T-helper 2 cell treated with Interferon-gamma antibody and Interleukin-4, amounts not matched to agents 100 ng/mL and 5 ng/mL, for 36 hours (primary cell): ENCODE data around the gene INPP5A. TPM values are rescaled to one million over a fixed set of nuclear protein-coding genes. Genes with fewer than 3 reads are reported as not detected.

Source experiments
- intact Hi-C: fragments of 100-400 bp; cut with micrococcal nuclease; formaldehyde crosslinking; loops from one replicate; pipeline ENCODE4 v1.15.1; 2023
- total RNA-seq: library from RNA; stranded (reverse); gene quantifications from 2 replicates; pipeline ENCODE4 v1.2.3, GENCODE V29; 2022

The INPP5A gene
- total RNA-seq, 1 donor from 2014 or later = 11.6 TPM

DNA sequence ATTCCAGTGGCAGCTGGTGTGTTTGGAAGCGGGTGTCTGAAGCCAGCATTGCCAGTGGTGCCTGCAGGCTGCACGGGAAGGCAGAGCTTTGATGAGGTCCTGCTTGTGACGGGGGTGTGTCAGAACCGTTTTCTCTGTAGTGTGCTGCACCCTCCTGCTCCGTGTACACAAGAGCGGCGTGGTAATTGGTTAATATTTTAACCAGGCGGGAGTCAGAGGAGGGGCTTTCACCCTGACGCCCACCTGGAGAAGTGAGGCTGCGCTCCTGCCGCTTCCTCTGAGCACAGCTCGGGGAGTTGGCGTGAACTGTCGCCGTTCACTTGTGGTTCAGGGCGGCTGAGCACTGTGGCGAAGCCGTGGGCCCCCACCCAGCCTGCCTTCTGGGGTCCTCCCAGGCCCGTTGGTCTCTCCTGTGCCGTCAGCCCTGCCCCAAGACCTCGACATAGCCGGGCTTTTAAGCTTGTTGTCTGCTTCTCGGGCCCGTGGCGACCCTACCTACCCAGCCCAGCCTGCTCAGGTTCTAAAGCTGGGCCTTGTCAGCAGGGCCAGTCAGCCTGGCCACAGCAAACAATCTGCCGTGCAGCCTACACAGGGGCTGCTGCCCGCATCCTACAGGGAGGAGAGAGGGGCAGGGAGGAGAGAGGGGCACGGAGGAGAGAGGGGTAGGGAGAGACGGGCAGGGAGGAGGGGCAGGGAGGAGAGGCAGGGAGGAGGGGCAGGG, 236.8 kb downstream of the INPP5A start:
- intact Hi-C loops = no loop called here

DNA sequence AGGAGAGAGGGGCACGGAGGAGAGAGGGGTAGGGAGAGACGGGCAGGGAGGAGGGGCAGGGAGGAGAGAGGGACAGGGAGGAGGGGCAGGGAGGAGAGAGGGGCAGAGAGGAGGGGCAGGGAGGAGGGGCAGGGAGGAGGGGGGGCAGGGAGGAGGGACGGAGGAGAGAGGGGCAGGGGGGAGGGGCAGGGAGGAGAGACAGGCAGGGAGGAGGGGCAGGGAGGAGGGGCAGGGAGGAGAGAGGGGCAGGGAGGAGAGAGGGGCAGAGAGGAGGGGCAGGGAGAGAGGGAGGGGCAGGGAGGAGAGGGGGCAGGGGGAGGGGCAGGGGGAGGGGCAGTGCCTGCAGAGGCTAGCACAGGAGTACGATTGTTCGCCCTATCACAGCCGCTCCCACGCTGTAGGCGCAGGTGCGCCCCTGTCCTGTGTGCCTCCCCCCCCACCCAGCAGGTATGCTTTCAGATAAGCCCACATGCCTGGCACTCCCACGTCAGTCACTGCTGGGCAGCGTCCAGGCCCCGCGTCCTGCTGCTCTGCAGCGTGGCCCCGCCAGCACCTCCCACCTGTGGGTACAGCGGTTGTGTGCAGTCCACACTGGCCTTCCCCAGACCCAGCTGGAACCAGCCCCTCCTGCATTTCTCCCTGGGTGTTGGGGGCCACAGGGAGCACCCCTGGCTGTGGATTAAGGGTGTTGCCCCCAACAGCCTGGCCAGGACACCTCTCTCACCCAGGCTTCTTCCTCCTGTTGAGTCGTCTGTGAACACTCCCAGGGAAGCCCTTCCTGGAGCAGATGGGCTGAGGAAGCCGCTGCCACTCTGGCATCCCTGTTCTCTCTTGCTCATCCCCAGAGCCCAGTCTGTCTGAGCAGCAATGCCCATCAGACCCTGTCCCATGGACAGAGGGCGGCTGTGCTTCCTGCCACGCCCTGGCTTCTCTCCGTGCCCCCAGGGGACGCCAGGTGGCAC, 237.6 kb downstream of the INPP5A start:
- intact Hi-C loops = no loop called here

DNA sequence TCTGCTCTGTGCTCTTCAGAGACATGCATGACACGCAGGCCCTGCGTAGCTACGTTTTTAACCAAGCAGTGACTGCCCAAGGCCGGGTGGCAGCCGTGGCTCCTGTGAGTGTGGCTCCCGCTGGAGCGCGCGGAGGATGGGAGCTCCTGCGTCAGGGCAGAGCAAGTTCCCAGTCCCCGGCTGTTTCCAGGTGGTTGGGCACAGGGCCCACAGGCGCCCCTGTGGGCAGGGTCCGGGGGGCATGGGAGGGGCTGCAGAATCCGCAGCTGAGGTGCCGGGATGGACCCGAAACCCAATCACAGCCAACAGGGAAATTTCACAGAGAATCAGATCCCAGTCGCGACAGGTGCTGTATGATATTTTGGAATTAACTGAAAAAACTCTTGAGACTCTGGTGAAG, 238.6 kb downstream of the INPP5A start:
- intact Hi-C loops = no loop called here

DNA sequence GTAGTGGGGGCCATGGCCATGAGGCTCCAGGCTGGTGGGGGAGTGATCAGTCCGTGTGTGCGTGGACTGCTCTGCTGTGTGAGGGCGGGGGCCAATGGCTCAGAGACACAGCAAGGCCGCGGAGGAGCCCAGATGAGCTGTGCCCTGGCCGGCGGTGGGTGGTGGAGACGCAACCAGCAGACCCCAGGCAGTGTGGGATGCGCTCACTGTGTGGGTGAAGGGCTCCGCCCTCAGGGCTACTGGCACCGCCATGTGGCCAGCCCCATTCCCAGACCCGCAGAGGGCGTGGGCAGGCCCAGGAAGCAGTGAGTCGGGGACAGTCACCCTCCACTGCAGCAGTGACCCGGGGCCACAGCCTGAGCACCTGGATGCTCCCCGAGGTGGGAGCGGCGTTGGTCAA, 239.2 kb downstream of the INPP5A start:
- intact Hi-C loops = no loop called here

GRCh38 chr10:132777441-132777840, 239.9 kb downstream of the INPP5A start:
- intact Hi-C loops = no loop called here

DNA sequence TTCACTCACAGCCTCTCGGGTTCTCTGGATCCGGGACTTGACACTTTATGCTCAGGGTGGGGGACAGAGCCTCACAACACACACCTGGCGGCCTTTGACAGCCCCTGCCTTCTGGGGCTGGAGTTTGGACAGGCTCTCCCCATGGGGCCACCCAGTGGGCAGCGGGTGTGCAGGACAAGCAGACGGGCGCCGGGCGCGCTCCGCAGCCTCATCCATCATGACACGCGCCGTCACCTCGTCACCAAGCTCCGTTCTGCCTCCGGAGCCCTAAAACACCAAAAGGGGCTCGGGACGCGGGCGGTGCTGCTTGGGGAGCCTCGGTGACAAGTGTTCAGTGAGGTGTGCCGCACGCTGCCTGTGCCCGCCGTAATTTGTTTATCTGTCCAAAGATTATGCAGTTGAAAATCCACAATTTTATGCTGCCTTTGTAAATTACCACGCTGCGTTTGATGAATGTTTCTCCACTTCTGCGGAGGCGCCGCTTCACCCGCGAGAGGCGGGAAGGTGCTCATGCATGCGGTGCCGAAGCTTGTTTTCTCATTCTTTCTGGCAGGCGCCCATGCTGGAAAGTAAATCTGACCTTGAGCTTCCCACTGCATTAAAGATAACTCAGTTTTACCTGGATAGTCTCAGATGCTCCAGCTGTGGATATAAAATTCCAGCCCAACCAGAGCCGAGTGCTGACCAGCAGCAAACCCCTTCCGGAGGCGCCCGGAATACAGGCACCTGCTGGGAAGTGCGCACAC, 242.1 kb downstream of the INPP5A start:
- intact Hi-C loops = no loop called here

DNA sequence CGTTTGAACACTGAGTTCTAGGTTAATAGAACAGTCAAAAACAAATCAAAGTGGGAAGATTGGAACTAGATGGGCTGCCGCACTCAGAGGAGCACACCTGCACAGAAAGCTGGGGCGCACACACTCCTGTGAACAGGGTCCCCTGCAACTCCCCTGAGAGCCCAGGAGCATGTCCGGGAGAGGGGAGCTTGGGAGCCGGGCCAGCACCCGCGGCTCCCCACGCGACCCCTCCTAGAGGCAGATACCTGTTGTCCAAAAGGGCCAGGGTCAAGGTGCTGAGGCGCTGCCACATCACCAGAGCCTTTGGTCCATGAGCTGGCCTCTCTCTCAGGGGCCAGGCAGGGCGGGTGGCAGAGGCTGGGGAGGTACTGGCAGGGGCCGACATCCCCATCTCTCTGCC, 242.8 kb downstream of the INPP5A start:
- intact Hi-C loops = no loop called here

DNA sequence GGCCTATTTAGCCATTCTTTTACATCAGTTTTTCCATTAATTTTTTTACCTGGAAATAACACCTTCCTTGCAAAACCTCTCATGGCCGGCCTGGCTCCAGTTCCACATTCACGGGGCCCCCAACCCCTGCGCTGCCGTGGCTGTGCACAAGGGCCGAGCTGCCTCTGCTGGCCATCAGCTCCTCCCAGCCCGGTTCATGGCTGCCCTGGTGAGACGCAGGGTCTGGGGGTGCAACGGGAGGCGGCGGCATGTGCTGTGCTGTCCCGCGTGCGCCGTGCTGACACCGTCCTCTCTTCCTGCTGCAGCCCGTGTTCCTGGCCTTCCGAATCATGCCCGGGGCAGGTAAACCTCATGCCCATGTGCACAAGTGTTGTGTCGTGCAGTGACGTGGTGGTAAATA, 244.0 kb downstream of the INPP5A start:
- intact Hi-C loops = no loop called here

DNA sequence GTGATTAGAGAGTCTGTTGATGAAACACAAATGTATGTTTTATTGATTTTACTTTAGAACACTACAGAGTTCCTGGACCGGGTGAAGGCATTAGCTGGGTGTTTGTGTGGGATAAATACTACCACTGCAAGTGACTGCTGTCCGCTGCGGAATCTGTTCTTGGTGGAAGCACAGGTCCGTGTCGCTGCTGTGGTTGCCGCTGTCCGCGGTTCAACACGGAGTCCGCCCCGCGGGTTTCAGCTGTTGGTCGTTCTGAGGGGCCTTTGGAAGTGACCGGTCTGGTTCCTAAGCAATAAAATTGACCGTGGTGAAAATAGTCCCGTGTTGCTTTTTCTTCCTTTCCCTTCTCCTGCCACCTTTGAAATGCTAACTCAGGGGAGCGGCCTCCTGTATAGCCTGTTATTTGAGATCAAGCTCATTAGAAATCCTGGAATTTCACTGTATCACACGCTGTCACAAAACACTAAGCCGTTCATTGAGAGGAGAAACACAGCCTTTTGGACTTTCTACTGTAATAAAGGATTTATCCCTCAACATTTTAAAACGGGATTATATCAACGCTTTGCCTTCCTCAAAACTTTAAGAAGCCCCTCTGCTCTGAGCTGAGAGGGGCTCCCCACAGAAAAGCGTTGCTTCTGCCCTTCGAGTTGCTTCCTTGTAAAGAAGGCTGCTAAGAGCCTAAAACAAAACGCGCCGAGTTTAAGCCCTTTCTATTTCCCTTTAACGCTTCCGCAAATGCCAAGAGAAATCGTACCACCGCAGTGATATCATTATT, 245.8 kb downstream of the INPP5A start:
- intact Hi-C loops = no loop called here

DNA sequence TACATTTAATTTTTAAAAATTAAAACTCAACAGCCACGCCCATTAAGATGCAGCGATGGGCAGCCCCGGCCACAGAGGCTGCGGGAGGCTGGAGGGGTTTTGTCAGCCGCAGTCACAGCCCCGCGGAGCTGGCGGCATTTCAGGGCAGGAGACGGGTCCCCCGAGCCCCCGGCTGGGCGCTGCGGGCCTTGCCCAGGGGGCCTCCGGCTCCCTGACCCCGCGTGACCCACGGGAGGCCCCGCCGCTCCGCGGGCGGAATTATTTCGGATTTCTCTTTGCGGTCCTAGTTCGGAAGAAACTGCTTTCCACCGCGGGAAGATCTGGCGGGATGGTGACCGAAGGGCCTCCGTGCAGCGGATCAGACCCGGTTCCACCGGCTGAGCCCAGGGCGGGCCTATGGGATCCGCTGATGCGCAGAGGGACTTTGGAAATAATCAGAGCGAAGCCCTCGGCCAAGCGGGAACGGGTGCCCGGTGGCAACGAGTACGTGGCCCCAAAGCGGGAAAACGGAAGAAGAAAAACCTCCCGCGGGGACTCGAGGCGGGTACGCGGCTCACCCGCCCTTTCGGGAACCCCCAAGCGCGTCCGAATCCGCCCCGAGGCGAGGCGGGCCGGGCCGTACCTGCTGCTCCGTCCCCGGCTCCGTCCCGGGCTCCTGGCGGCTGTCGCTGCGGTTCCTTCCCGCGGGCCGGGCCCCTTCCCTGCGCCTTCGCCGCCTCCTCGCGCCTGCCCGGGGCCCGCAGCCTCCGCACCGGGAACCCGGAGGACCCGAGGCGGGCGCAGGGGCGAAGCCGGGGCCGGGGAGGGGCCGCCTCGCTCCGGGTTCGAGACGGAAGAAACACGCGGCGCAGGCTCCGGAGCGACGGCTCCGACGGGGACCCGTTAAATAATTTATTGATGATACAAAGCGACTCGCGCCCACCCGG, 246.6 kb downstream of the INPP5A start:
- intact Hi-C loops = no loop called here

- intact Hi-C loops = no loop called here
These were observed 247.5 kb downstream of the INPP5A start for GRCh38 chr10:132784866-132785722.

DNA sequence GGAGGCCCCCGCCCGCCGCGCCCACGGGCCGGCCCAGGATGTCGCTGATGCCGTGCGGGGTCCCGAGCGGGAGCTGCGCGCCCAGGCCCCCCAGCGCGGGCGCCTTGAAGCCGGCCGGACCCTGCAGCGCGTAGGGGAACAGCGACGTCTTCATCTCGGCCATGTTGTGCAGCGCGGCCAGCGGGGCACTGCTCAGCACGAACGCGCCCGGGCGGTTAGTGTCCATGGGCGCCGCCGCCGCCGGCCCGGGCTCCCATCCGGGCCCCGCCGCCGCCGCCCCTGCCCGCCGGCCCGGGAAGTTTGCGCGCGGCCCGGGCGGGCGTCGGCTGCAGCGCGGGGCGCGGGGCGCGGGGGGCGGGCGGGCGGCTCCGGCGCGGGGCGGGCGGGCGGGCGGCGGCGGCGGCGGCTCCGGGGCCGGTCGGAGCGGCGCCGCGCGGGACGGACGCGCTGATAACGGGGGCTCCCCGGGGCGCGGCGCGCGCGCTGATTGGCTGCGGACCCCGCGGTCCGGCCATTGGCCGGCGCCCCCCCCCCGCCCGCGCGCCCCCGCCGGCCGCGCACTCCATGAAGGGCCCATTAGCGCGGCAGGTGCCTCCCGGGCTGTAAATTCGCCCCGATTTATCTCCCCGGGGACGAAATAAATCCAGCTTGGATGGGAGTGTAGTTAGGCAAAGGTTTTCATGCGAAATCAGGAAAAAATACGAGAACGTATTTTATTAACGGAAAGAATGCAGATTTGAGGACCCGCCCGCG, 248.3 kb downstream of the INPP5A start, which contains the start of gene NKX6-2:
Gene NKX6-2, minus strand, starts transcription at position 425 of the 753 bp plus-strand sequence. Its CDS starts 199 bp downstream, at position 226.
- intact Hi-C loops = no loop called here

- intact Hi-C loops = no loop called here
These were observed 248.9 kb downstream of the INPP5A start for GRCh38 chr10:132786476-132786883.

DNA sequence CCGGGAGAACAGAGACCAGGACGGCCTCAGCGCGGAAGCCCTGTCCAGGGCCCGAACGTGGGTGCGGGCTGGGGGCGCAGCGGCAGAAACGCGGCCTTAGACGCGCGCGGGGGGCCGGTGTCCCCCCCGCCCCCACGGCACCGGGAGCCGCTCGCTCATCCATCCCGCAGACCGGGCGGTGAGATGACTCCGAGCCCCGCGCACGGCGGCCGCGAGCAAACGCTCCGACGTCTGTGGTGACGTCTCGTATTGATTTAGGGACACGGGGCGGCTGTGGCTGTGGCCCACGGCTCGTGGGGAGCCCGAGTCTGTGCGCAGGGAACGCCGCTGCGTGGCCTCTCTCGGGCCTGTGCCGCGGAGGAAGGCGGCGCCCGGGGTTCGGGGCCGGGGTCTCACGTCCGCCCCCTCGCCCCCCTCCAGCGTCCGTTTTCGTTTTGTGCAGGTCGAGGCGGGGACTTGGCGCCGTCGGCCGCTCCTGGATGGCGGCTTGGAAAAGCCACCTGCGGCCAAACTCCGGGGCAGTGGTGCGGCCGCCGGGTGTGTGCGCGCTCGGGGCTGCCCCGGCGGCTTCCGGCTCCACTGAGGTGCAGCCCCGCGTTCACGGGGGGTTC, 249.4 kb downstream of the INPP5A start:
- intact Hi-C loops = no loop called here

- intact Hi-C loops = no loop called here
These were observed 250.1 kb downstream of the INPP5A start for GRCh38 chr10:132787495-132788179.

DNA sequence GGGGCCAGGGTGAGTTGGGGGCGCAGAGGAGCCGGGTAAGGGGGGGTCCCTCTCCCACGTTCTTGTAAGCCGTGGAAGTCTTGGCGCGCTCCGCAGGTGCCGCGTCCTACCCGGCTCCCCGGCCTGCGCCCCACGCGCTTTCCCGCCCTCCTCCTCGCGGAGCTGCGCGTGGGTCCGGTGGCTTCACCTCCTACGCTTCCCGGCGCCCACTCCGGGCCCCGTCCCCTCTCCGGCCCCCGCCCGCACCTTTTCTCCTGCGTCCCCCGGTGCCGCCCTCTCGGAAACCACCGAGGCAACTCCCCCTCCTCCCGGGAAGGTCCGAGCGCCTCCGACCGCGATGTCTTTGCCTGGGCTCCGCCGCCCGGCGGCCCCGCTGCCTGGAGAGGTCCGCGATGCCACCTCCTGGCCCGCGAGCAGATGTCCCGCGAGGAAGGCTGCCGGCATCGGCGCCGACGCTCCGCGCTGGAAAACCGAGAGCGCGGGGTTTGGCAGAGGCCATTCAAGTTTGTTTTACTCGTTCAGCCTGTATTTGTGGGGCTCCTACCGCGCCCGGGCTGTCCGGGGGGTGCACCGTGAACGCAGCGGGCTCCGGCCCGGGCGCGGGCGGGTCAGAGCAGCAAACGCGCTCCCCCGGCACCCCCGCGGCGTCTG, 250.7 kb downstream of the INPP5A start:
- intact Hi-C loops = no loop called here

GRCh38 chr10:132788831-132789219, 251.2 kb downstream of the INPP5A start:
- intact Hi-C loops = no loop called here
